ENCODE data around the gene C1orf159. TPM values are rescaled to one million over a fixed set of nuclear protein-coding genes. Genes with fewer than 3 reads are reported as not detected.

The C1orf159 gene
- total RNA-seq (1 to 10 TPM; 3.9 to 7.0 TPM), polyA plus RNA-seq (1 to 10 TPM; 4.5 to 4.8 TPM)

DNA sequence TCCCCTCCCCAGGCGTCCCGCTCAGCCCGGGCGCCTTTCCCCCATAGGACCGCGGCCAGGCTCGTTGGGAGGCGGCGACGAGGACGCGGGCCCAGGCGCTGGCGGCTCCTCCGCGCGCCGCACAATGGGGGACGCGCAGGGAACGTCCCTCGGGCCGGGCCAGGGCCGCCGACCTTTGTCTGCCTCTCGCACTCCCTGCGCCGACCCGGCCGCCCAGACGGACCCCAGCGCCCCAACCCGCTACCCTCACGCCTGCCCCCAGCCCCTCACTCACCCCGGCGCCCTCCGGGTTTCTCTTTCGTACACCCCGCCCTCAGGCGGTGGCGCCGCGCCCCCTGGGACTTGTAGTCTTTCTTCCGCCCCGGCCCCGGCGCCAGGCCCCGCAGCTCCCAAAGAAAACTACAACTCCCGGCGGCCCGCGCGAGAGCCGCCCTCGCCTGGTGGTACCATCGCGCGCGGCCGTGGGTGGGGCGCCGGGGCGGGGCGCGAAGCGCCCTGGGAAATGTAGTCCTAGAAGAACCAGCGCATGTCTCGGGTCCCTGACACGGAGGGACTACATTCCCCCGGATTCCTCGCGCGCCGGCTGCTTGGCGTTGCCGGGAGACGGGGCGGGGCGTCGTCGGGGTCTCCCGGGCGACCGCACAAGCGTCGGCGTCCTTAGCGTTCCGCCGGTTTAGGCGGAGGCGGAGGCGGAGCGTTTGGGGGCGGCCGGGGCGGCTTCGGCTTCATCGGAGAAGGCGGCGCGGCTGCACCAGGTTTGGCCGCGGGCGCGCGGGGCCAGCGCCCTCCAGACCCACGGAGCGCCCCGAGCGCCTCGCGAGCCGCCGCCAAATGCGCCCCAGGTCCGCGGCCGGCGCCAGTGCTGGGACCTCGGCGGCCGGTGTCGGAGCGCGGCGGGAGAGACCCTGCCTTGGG is at the start of gene C1orf159:
Gene C1orf159, minus strand, starts transcription at position 304 of the 915 bp plus-strand sequence. CDS start 24,546 bp downstream, outside the sequence.
- peak; percentile 99 for DNase-seq (ENCODE audit: low spot score)
- peak in 1 of 2 donors; percentile 74 for TF ChIP-seq EGR1 (IDR thresholded peaks at IDR 0.05; ENCODE audit: low read depth in 2 of 2)
- peak; percentile 15 for TF ChIP-seq REST (IDR thresholded peaks at IDR 0.05)
- TF ChIP-seq SP1 (IDR thresholded peaks at IDR 0.05), result peak; percentile 44
- peak in 1 of 2 donors; percentile 76 for TF ChIP-seq GABPA (IDR thresholded peaks at IDR 0.05 in 1 of 2, conservative IDR thresholded peaks at IDR 0.05 in 1 of 2)
- TF ChIP-seq FOXA1 (IDR thresholded peaks at IDR 0.05), result no peak
- no peak for TF ChIP-seq HNF4G (IDR thresholded peaks at IDR 0.05)
- TF ChIP-seq MAX (IDR thresholded peaks at IDR 0.05), result no peak
- no peak for TF ChIP-seq ZBTB33 (IDR thresholded peaks at IDR 0.05)
- no peak for TF ChIP-seq JUND (IDR thresholded peaks at IDR 0.05)
- no peak for TF ChIP-seq FOXA2 (IDR thresholded peaks at IDR 0.05)
- TF ChIP-seq YY1 (IDR thresholded peaks at IDR 0.05), result peak; percentile 62
- no peak for TF ChIP-seq ATF3 (IDR thresholded peaks at IDR 0.05)
- peak within 1 kb of the TSS; percentile 36 to 70 for H3K27ac ChIP-seq (ENCODE audit: low read depth in 1 of 2, low read length in 2 of 2)
- peaks cover 0 to 4% (median 0%) of the 10 kb centered on the region in 4 donors for H3K9me3 ChIP-seq (ENCODE audit: control insufficient read depth in 4 of 4, low read length in 3 of 4)
- no peaks in the 10 kb centered on the region for H3K27me3 ChIP-seq (ENCODE audit: control insufficient read depth in 4 of 4, insufficient read depth in 4 of 4, low read length in 3 of 4)
- H3K9ac ChIP-seq (ENCODE audit: low read depth in 1 of 2, low read length in 2 of 2), result no peak within 1 kb of the TSS
- peaks cover 5 to 10% (median 6%) of the 10 kb centered on the region in 4 donors for H3K4me1 ChIP-seq (ENCODE audit: control insufficient read depth in 4 of 4, insufficient read depth in 4 of 4, low read length in 3 of 4)
- H3K4me3 ChIP-seq (ENCODE audit: low read depth in 1 of 3, low read length in 3 of 3), result peak within 1 kb of the TSS; percentile 72 to 95 (median 84)
- H3K36me3 ChIP-seq (ENCODE audit: control insufficient read depth in 4 of 4, insufficient read depth in 3 of 4, low read depth in 1 of 4, low read length in 3 of 4), result peaks cover 0 to 4% (median 0%) of the 10 kb centered on the region in 4 donors
- WGBS, result under 1% methylated on average over 128 of the region's 128 CpGs

GRCh38 chr1:1165485-1165884 is 49.6 kb upstream of the C1orf159 start:
- Histone ChIP-seq H3K27ac (ENCODE audit: low read depth in 1 of 2, low read length in 2 of 2) (no peak overlapping the region), H3K9ac (ENCODE audit: low read depth in 1 of 2, low read length in 2 of 2) (no peak overlapping the region), H3K9me3 (ENCODE audit: control insufficient read depth in 4 of 4, low read length in 3 of 4) (no peaks in the 10 kb centered on the region), H3K4me3 (ENCODE audit: low read depth in 1 of 3, low read length in 3 of 3) (no peak overlapping the region), H3K36me3 (ENCODE audit: control insufficient read depth in 4 of 4, insufficient read depth in 3 of 4, low read depth in 1 of 4, low read length in 3 of 4) (no peaks in the 10 kb centered on the region), H3K4me1 (ENCODE audit: control insufficient read depth in 4 of 4, insufficient read depth in 4 of 4, low read length in 3 of 4) (peaks cover 0 to 4% (median 0%) of the 10 kb centered on the region in 4 donors), H3K27me3 (ENCODE audit: control insufficient read depth in 4 of 4, insufficient read depth in 4 of 4, low read length in 3 of 4) (peaks cover 0 to 11% (median 2%) of the 10 kb centered on the region in 4 donors)
- DNase-seq (ENCODE audit: low spot score), result no peak
- 68% methylated on average over 12 of the region's 12 CpGs for WGBS
- TF ChIP-seq REST (IDR thresholded peaks at IDR 0.05) (no peak), ATF3 (IDR thresholded peaks at IDR 0.05) (no peak), TAF1 (conservative IDR thresholded peaks at IDR 0.05) (no peak), YY1 (IDR thresholded peaks at IDR 0.05) (no peak), HNF4G (IDR thresholded peaks at IDR 0.05) (no peak), MAX (IDR thresholded peaks at IDR 0.05) (no peak), ZBTB33 (IDR thresholded peaks at IDR 0.05) (no peak), HNF4A (conservative IDR thresholded peaks at IDR 0.05) (no peak), JUND (IDR thresholded peaks at IDR 0.05) (no peak), EGR1 (IDR thresholded peaks at IDR 0.05; ENCODE audit: low read depth in 2 of 2) (no peak)

Data from liver (tissue), 9 donors.